ENCODE results near the gene NALCN.

DNA sequence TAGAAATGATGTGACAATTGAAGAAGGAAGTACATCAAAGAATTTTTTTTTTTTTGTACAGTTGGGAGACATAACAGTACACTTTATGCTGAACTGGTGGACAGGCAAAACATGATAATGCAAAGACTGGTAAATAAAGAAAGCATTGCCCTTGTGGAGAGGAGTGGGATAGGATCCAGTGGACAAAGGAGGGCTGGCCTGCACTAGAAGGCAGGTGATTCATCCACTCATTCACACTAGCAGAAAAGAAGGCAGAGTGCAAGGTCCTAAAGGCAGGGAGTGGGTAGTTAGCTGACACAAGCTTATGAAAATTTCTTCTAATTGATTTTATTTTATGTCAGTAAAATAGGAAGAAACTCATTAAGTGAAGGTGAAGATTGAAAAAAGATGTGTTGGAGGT lies 17.6 kb upstream of the NALCN start:
- TF ChIP-seq, protein P1, sequence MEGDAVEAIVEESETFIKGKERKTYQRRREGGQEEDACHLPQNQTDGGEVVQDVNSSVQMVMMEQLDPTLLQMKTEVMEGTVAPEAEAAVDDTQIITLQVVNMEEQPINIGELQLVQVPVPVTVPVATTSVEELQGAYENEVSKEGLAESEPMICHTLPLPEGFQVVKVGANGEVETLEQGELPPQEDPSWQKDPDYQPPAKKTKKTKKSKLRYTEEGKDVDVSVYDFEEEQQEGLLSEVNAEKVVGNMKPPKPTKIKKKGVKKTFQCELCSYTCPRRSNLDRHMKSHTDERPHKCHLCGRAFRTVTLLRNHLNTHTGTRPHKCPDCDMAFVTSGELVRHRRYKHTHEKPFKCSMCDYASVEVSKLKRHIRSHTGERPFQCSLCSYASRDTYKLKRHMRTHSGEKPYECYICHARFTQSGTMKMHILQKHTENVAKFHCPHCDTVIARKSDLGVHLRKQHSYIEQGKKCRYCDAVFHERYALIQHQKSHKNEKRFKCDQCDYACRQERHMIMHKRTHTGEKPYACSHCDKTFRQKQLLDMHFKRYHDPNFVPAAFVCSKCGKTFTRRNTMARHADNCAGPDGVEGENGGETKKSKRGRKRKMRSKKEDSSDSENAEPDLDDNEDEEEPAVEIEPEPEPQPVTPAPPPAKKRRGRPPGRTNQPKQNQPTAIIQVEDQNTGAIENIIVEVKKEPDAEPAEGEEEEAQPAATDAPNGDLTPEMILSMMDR (IDR thresholded peaks at IDR 0.05 in 4 of 5, conservative IDR thresholded peaks at IDR 0.05 in 1 of 5): no peak
- TF ChIP-seq POLR2A (IDR thresholded peaks at IDR 0.05): no peak

Data from gastrocnemius medialis (tissue), 4 donors.